Measurements from ENCODE around the gene PAM.

PAM gene

GRCh38 chr5:103005276-103005675, 250.2 kb downstream of the PAM start:
- Histone ChIP-seq H4K20me1 (ENCODE audit: low read depth, low read length) (no peaks in the 10 kb centered on the region), H3K4me3 (ENCODE audit: insufficient read depth, low read length, poor library complexity, severe bottlenecking) (no peak overlapping the region), H3K4me2 (ENCODE audit: low read depth, low read length, poor library complexity, severe bottlenecking) (no peak overlapping the region), H3F3A (ENCODE audit: insufficient read depth) (no peaks in the 10 kb centered on the region), H3K9me2 (replicated peaks; ENCODE audit: insufficient read depth, low read length) (no peaks in the 10 kb centered on the region), H3K27ac (ENCODE audit: low read depth, low read length) (no peak overlapping the region), H2AFZ (ENCODE audit: low read depth, low read length, severe bottlenecking) (no peak overlapping the region), H3K79me2 (ENCODE audit: insufficient read depth, low read length) (no peaks in the 10 kb centered on the region), H3K27me3 (ENCODE audit: low read length) (no peaks in the 10 kb centered on the region), H3K9ac (ENCODE audit: low read length) (no peak overlapping the region), H3K36me3 (ENCODE audit: low read length) (no peaks in the 10 kb centered on the region), H3K9me3 (ENCODE audit: insufficient read depth, low read length) (no peaks in the 10 kb centered on the region)
- TF ChIP-seq EZH2phosphoT487 (conservative IDR thresholded peaks at IDR 0.05; ENCODE audit: low read length) (no peak), CTCF (IDR thresholded peaks at IDR 0.05; ENCODE audit: insufficient read depth, low read length, poor library complexity, severe bottlenecking) (no peak)

- Histone ChIP-seq H3K27me3 (ENCODE audit: low read length) (no peaks in the 10 kb centered on the region), H3K79me2 (ENCODE audit: insufficient read depth, low read length) (no peaks in the 10 kb centered on the region), H4K20me1 (ENCODE audit: low read depth, low read length) (no peaks in the 10 kb centered on the region), H3K9me3 (ENCODE audit: insufficient read depth, low read length) (no peaks in the 10 kb centered on the region), H3K4me2 (ENCODE audit: low read depth, low read length, poor library complexity, severe bottlenecking) (no peak overlapping the region), H2AFZ (ENCODE audit: low read depth, low read length, severe bottlenecking) (no peak overlapping the region), H3K9me2 (replicated peaks; ENCODE audit: insufficient read depth, low read length) (no peaks in the 10 kb centered on the region), H3K9ac (ENCODE audit: low read length) (no peak overlapping the region), H3K36me3 (ENCODE audit: low read length) (no peaks in the 10 kb centered on the region), H3F3A (ENCODE audit: insufficient read depth) (no peaks in the 10 kb centered on the region), H3K27ac (ENCODE audit: low read depth, low read length) (no peak overlapping the region), H3K4me3 (ENCODE audit: insufficient read depth, low read length, poor library complexity, severe bottlenecking) (no peak overlapping the region)
- no peak for TF ChIP-seq CTCF (IDR thresholded peaks at IDR 0.05; ENCODE audit: insufficient read depth, low read length, poor library complexity, severe bottlenecking)
Observed at GRCh38 chr5:103006921-103007320, 251.8 kb downstream of the PAM start.

- H3K36me3 ChIP-seq (ENCODE audit: low read length): no peaks in the 10 kb centered on the region
- no peaks in the 10 kb centered on the region for H3K79me2 ChIP-seq (ENCODE audit: insufficient read depth, low read length)
Observed at GRCh38 chr5:103010168-103010567, 255.1 kb downstream of the PAM start.

More at GRCh38 chr5:103010168-103010567, 255.1 kb downstream of the PAM start:
- no peaks in the 10 kb centered on the region for H3F3A ChIP-seq (ENCODE audit: insufficient read depth)
- no peak overlapping the region for H3K4me3 ChIP-seq (ENCODE audit: insufficient read depth, low read length, poor library complexity, severe bottlenecking)
- H3K4me2 ChIP-seq (ENCODE audit: low read depth, low read length, poor library complexity, severe bottlenecking): no peak overlapping the region
- TF ChIP-seq EZH2phosphoT487 (conservative IDR thresholded peaks at IDR 0.05; ENCODE audit: low read length) (no peak), CTCF (IDR thresholded peaks at IDR 0.05; ENCODE audit: insufficient read depth, low read length, poor library complexity, severe bottlenecking) (no peak)
- no peak overlapping the region for H3K9ac ChIP-seq (ENCODE audit: low read length)
- no peaks in the 10 kb centered on the region for H3K27me3 ChIP-seq (ENCODE audit: low read length)
- H4K20me1 ChIP-seq (ENCODE audit: low read depth, low read length): no peaks in the 10 kb centered on the region
- no peak overlapping the region for H2AFZ ChIP-seq (ENCODE audit: low read depth, low read length, severe bottlenecking)
- no peaks in the 10 kb centered on the region for H3K9me3 ChIP-seq (ENCODE audit: insufficient read depth, low read length)
- no peak overlapping the region for H3K27ac ChIP-seq (ENCODE audit: low read depth, low read length)
- H3K9me2 ChIP-seq (replicated peaks; ENCODE audit: insufficient read depth, low read length): no peaks in the 10 kb centered on the region
